ENCODE measurements around the gene SMYD1.
"Not testable (repeated sequence)": the region's sequence is repeated elsewhere in the genome, so short reads cannot be mapped to it uniquely, and the experiment has no call there.

The SMYD1 gene

GRCh38 chr2:88028931-88029330 is 38.7 kb upstream of the SMYD1 start:
- no peak for TF ChIP-seq CTCF (conservative IDR thresholded peaks at IDR 0.05; ENCODE audit: low read depth, low read length)
- DNase-seq (ENCODE audit: low read depth), result no peak
- no peak overlapping the region for H3K4me3 ChIP-seq (ENCODE audit: low read length)

GRCh38 chr2:88032070-88032702 is 35.4 kb upstream of the SMYD1 start:
- DNase-seq (ENCODE audit: low read depth), result no peak
- H3K4me3 ChIP-seq (ENCODE audit: low read length), result no peak overlapping the region
- no peak for TF ChIP-seq CTCF (conservative IDR thresholded peaks at IDR 0.05; ENCODE audit: low read depth, low read length)

GRCh38 chr2:88036182-88036581 is 31.4 kb upstream of the SMYD1 start:
- H3K4me3 ChIP-seq (ENCODE audit: low read length), result no peak overlapping the region
- TF ChIP-seq CTCF (conservative IDR thresholded peaks at IDR 0.05; ENCODE audit: low read depth, low read length), result no peak
- DNase-seq (ENCODE audit: low read depth), result no peak

GRCh38 chr2:88036606-88037005 is 31.0 kb upstream of the SMYD1 start:
- H3K4me3 ChIP-seq (ENCODE audit: low read length), result no peak overlapping the region
- no peak for DNase-seq (ENCODE audit: low read depth)
- TF ChIP-seq CTCF (conservative IDR thresholded peaks at IDR 0.05; ENCODE audit: low read depth, low read length), result no peak

- no peak for TF ChIP-seq CTCF (conservative IDR thresholded peaks at IDR 0.05; ENCODE audit: low read depth, low read length)
- DNase-seq (ENCODE audit: low read depth), result peak; percentile 16
- no peak overlapping the region for H3K4me3 ChIP-seq (ENCODE audit: low read length)
These were observed 29.1 kb upstream of the SMYD1 start for GRCh38 chr2:88038263-88039105.

GRCh38 chr2:88042476-88042875 is 25.1 kb upstream of the SMYD1 start:
- TF ChIP-seq CTCF (conservative IDR thresholded peaks at IDR 0.05; ENCODE audit: low read depth, low read length), result no peak
- no peak for DNase-seq (ENCODE audit: low read depth)
- no peak overlapping the region for H3K4me3 ChIP-seq (ENCODE audit: low read length)

GRCh38 chr2:88045561-88045960 is 22.1 kb upstream of the SMYD1 start:
- not testable (repeated sequence) for H3K4me3 ChIP-seq (ENCODE audit: low read length); DNase-seq (ENCODE audit: low read depth)
